HL-60/S4 (cell line): Measurements from ENCODE around the gene PKD1.

Source experiments
- in situ Hi-C: fragments of 300-500 bp; cut with MboI; formaldehyde crosslinking; loops from 2 replicates; pipeline ENCODE4 v1.14.3; 2022; ENCODE audit warnings: low sequenced_read_pairs

The PKD1 gene

GRCh38 chr16:2152695-2153506 lies 17.2 kb upstream of the PKD1 start:
- in situ Hi-C loops = no loop called here

- in situ Hi-C loops = no loop called here
Measured at GRCh38 chr16:2151188-2152091, 15.7 kb upstream of the PKD1 start.

GRCh38 chr16:2150418-2151187 lies 14.9 kb upstream of the PKD1 start:
- in situ Hi-C loops = no loop called here

GRCh38 chr16:2149630-2150417 lies 14.1 kb upstream of the PKD1 start:
- in situ Hi-C loops = loop anchor here (10.0 to 25.0 kb wide), 2 partner anchors 135 to 288 kb away; partner anchors contain the start of genes MEIOB and NPW

- in situ Hi-C loops = loop anchor here (10.0 to 25.0 kb wide), 2 partner anchors 134 to 287 kb away; partner anchors contain the start of genes MEIOB and NPW
Measured at GRCh38 chr16:2148714-2149629, 13.3 kb upstream of the PKD1 start.

GRCh38 chr16:2147981-2148671 lies 12.4 kb upstream of the PKD1 start, which contains the start of gene RAB26:
TSS of gene RAB26 (plus strand) at chr16:2148625. CDS start at chr16:2148784, 159 bp downstream.
- in situ Hi-C loops = loop anchor here (10.0 to 25.0 kb wide), 2 partner anchors 133 to 286 kb away; partner anchors contain the start of genes MEIOB and NPW

- in situ Hi-C loops = loop anchor here (10.0 to 25.0 kb wide), 2 partner anchors 133 to 285 kb away; partner anchors contain the start of genes MEIOB and NPW
Measured at GRCh38 chr16:2147378-2147777, 11.7 kb upstream of the PKD1 start.

GRCh38 chr16:2145843-2146242 lies 10.1 kb upstream of the PKD1 start:
- in situ Hi-C loops = loop anchor here (10.0 to 25.0 kb wide), 2 partner anchors 131 to 284 kb away; partner anchors contain the start of genes MEIOB and NPW

GRCh38 chr16:2143878-2144485 lies 8.3 kb upstream of the PKD1 start:
- in situ Hi-C loops = loop anchor here (10.0 to 25.0 kb wide), 2 partner anchors 129 to 282 kb away; partner anchors contain the start of genes MEIOB and NPW

- in situ Hi-C loops = loop anchor here (10.0 to 25.0 kb wide), 2 partner anchors 128 to 281 kb away; partner anchors contain the start of genes MEIOB and NPW
Measured at GRCh38 chr16:2142942-2143877, 7.5 kb upstream of the PKD1 start.

- in situ Hi-C loops = loop anchor here (25.0 kb wide), 1 partner anchor 273 kb away; the partner anchor contains the start of gene MEIOB
Measured at GRCh38 chr16:2135071-2135470, 627 bp downstream of the PKD1 start.

- in situ Hi-C loops = loop anchor here (25.0 kb wide), 1 partner anchor 271 kb away; the partner anchor contains the start of gene MEIOB
Measured at GRCh38 chr16:2133797-2134196, 1.9 kb downstream of the PKD1 start.

- in situ Hi-C loops = loop anchor here (25.0 kb wide), 1 partner anchor 268 kb away; the partner anchor contains the start of gene MEIOB
Measured at GRCh38 chr16:2129890-2130447, 5.7 kb downstream of the PKD1 start.

- in situ Hi-C loops = loop anchor here (25.0 kb wide), 1 partner anchor 267 kb away; the partner anchor contains the start of gene MEIOB
Measured at GRCh38 chr16:2129251-2129650, 6.4 kb downstream of the PKD1 start.

- in situ Hi-C loops = loop anchor here (25.0 kb wide), 1 partner anchor 265 kb away; the partner anchor contains the start of gene MEIOB
Measured at GRCh38 chr16:2127630-2128280, 7.9 kb downstream of the PKD1 start.
